Activated B cell treated with CpG ODN at 0.5 μM for 24 hours (primary cell): ENCODE results near the gene DIP2A. TPM values are rescaled to one million over a fixed set of nuclear protein-coding genes. Genes with fewer than 3 reads are reported as not detected.
"Not testable (repeated sequence)": the region's sequence is repeated elsewhere in the genome, so short reads cannot be mapped to it uniquely, and the experiment has no call there.

ENCODE experiments used
- ATAC-seq: fragments of 200-7000 bp; cut with Tn5 transposase; one replicate; pipeline ENCODE4 v1.10.0; 2021; ENCODE audit warnings: low read depth, mild to moderate bottlenecking, moderate library complexity
- CTCF ChIA-PET: fragments of 350-600 bp; sonication (Branson Sonifier 250); formaldehyde crosslinking; loops from one replicate; lab custom pipeline; 2021; ENCODE audit warnings: antibody characterized with exemption; lab: Charles Lee
- POLR2A ChIA-PET: fragments of 350-600 bp; sonication (Branson Sonifier 250); formaldehyde crosslinking; loops from one replicate; lab custom pipeline; 2021; ENCODE audit warnings: antibody characterized with exemption; lab: Charles Lee
- DNase-seq: peaks from one replicate; pipeline ENCODE4 v3.0.0; 2022
- H3K27ac Mint-ChIP-seq: one replicate; pipeline ENCODE4 v1.8.0; 2020; ENCODE audit warnings: mixed read lengths
- H3K27me3 Mint-ChIP-seq: one replicate; pipeline ENCODE4 v1.8.0; 2021; ENCODE audit warnings: mixed read lengths
- H3K36me3 Mint-ChIP-seq: one replicate; pipeline ENCODE4 v1.8.0; 2021; ENCODE audit warnings: low read depth, mixed read lengths
- H3K4me1 Mint-ChIP-seq: one replicate; pipeline ENCODE4 v1.8.0; 2021; ENCODE audit warnings: mixed read lengths
- H3K4me3 Mint-ChIP-seq: one replicate; pipeline ENCODE4 v1.8.0; 2020; ENCODE audit warnings: mild to moderate bottlenecking, mixed read lengths
- H3K9me3 Mint-ChIP-seq: one replicate; pipeline ENCODE4 v1.8.0; 2020; ENCODE audit warnings: mixed read lengths
- CTCF ChIP-seq: fragments of 200-600 bp; IDR thresholded peaks from one replicate; pipeline ENCODE4 v1.8.0; 2022; ENCODE audit warnings: antibody characterized with exemption, mild to moderate bottlenecking
- intact Hi-C: fragments of 100-400 bp; cut with micrococcal nuclease; formaldehyde crosslinking; loops from one replicate; pipeline ENCODE4 v1.15.1; 2024
- total RNA-seq: library from RNA; stranded (reverse); gene quantifications from 2 replicates; pipeline ENCODE4 v1.2.3, GENCODE V29; 2022

Gene DIP2A
- total RNA-seq, 1 donor from 2014 or later: 32.1 TPM

GRCh38 chr21:46568562-46568961, 109.9 kb downstream of the DIP2A start:
- Mint-ChIP-seq H3K27ac (no peak overlapping the region), H3K4me3 (no peak overlapping the region), H3K36me3 (peaks cover 74% of the 10 kb centered on the region), H3K9me3 (peaks cover 7% of the 10 kb centered on the region), H3K27me3 (no peaks in the 10 kb centered on the region), H3K4me1 (peaks cover 15% of the 10 kb centered on the region)
- ATAC-seq: no peak
- CTCF ChIA-PET: no interaction called here
- POLR2A ChIA-PET: no interaction called here
- no peak for TF ChIP-seq CTCF
- intact Hi-C loops: no loop called here
- no peak for DNase-seq

GRCh38 chr21:46569081-46569480, 110.4 kb downstream of the DIP2A start:
- POLR2A ChIA-PET: no interaction called here
- Mint-ChIP-seq H3K4me1 (peaks cover 18% of the 10 kb centered on the region), H3K4me3 (no peak overlapping the region), H3K27me3 (no peaks in the 10 kb centered on the region), H3K9me3 (peaks cover 10% of the 10 kb centered on the region), H3K36me3 (peaks cover 74% of the 10 kb centered on the region), H3K27ac (no peak overlapping the region)
- ATAC-seq (no peak), DNase-seq (no peak)
- intact Hi-C loops: no loop called here
- no peak for TF ChIP-seq CTCF
- CTCF ChIA-PET: no interaction called here

GRCh38 chr21:46570119-46570518, 111.4 kb downstream of the DIP2A start:
- Mint-ChIP-seq H3K4me1 (peaks cover 18% of the 10 kb centered on the region), H3K27ac (no peak overlapping the region), H3K36me3 (peaks cover 65% of the 10 kb centered on the region), H3K4me3 (no peak overlapping the region), H3K9me3 (peaks cover 10% of the 10 kb centered on the region), H3K27me3 (no peaks in the 10 kb centered on the region)
- DNase-seq: no peak
- TF ChIP-seq CTCF: no peak
- ChIA-PET POLR2A (no interaction called here), CTCF (no interaction called here)
- ATAC-seq: no peak
- intact Hi-C loops: no loop called here

- no peak for TF ChIP-seq CTCF
- no peak overlapping the region for H3K4me3 Mint-ChIP-seq
- H3K27ac Mint-ChIP-seq: no peak overlapping the region
- H3K27me3 Mint-ChIP-seq: no peaks in the 10 kb centered on the region
- CTCF ChIA-PET: no interaction called here
- peaks cover 60% of the 10 kb centered on the region for H3K36me3 Mint-ChIP-seq
- intact Hi-C loops: no loop called here
- POLR2A ChIA-PET: no interaction called here
- no peak for DNase-seq
- H3K4me1 Mint-ChIP-seq: peaks cover 18% of the 10 kb centered on the region
- H3K9me3 Mint-ChIP-seq: peaks cover 14% of the 10 kb centered on the region
- ATAC-seq: no peak
Observed at GRCh38 chr21:46570631-46571030, 111.9 kb downstream of the DIP2A start.

GRCh38 chr21:46572850-46573249, 114.2 kb downstream of the DIP2A start:
- H3K27me3 Mint-ChIP-seq: no peaks in the 10 kb centered on the region
- peak overlapping the region; percentile 11 for H3K4me3 Mint-ChIP-seq
- DNase-seq: no peak
- intact Hi-C loops: no loop called here
- H3K9me3 Mint-ChIP-seq: peaks cover 14% of the 10 kb centered on the region
- H3K4me1 Mint-ChIP-seq: peaks cover 18% of the 10 kb centered on the region
- H3K36me3 Mint-ChIP-seq: peaks cover 40% of the 10 kb centered on the region
- CTCF ChIA-PET: no interaction called here
- H3K27ac Mint-ChIP-seq: no peak overlapping the region
- POLR2A ChIA-PET: no interaction called here
- no peak for TF ChIP-seq CTCF
- no peak for ATAC-seq

GRCh38 chr21:46577786-46578185, 119.1 kb downstream of the DIP2A start:
- POLR2A ChIA-PET: not testable (repeated sequence)
- peaks cover 30% of the 10 kb centered on the region for H3K36me3 Mint-ChIP-seq

GRCh38 chr21:46579394-46579793, 120.7 kb downstream of the DIP2A start:
- H3K27me3 Mint-ChIP-seq, intact Hi-C loops, H3K27ac Mint-ChIP-seq, POLR2A ChIA-PET, H3K4me3 Mint-ChIP-seq, H3K4me1 Mint-ChIP-seq, CTCF ChIA-PET, DNase-seq, ATAC-seq: not testable (repeated sequence)
- Mint-ChIP-seq H3K9me3 (peaks cover 32% of the 10 kb centered on the region), H3K36me3 (peaks cover 23% of the 10 kb centered on the region)

More at GRCh38 chr21:46577786-46578185, 119.1 kb downstream of the DIP2A start:
- H3K4me1 Mint-ChIP-seq, intact Hi-C loops, DNase-seq, CTCF ChIA-PET, ATAC-seq, H3K27me3 Mint-ChIP-seq, H3K27ac Mint-ChIP-seq, H3K4me3 Mint-ChIP-seq: not testable (repeated sequence)
- peaks cover 32% of the 10 kb centered on the region for H3K9me3 Mint-ChIP-seq
